ENCODE results near the gene TPM1. TPM values are rescaled to one million over a fixed set of nuclear protein-coding genes. Genes with fewer than 3 reads are reported as not detected.

TPM1 gene
- polyA plus RNA-seq, 1 of the 3 experiments (the other 2 are of a cell fraction) = 1,371 TPM

DNA sequence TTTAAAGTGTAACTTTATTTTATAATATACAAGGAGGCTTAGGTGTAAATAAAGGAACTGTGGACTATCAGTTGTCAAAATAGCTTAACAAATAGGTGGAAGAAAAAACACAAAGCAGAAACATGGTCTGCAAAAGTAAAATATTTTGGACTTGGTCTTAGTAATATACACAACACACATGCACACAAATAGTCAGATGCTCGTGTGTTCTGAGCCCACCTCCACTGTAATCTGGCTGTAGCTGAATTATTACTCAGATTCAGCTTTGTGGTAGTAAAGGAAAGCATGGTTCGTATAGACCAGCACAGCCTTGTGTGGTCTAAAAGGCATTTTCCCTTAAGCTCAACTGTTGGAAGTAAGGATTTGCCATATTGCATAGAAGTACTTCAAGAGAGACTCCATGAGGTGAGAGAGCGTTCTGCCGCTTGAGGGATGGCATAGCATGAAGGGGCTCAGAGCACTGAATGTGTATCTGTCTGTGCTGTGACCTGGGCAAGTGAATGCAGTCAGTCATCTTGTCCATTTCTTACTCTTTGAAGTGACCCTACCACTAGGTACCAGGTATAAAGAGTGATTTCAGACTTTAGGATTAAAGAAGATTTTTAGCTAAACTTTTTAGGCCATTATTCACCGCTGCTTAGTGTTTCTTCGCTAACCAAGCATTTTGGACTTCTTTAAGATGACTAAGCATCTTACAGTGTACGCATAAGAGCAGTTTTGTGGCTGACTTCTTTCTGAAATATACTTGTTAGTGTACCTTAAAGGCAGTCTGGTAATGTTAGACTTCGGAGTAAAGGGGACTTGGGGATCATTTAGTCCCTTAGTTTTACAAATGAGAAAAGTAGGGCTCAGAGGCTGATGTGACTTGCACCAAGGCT, 15.2 kb downstream of the TPM1 start (continued):
- TF ChIP-seq, protein P1, sequence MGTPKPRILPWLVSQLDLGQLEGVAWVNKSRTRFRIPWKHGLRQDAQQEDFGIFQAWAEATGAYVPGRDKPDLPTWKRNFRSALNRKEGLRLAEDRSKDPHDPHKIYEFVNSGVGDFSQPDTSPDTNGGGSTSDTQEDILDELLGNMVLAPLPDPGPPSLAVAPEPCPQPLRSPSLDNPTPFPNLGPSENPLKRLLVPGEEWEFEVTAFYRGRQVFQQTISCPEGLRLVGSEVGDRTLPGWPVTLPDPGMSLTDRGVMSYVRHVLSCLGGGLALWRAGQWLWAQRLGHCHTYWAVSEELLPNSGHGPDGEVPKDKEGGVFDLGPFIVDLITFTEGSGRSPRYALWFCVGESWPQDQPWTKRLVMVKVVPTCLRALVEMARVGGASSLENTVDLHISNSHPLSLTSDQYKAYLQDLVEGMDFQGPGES (IDR thresholded peaks at IDR 0.05; ENCODE audit: low read depth, low read length) = no peak
- TF ChIP-seq RXRA (IDR thresholded peaks at IDR 0.05; ENCODE audit: borderline replicate concordance, low read depth) (no peak), NFIC (IDR thresholded peaks at IDR 0.05; ENCODE audit: borderline replicate concordance) (no peak)

DNA sequence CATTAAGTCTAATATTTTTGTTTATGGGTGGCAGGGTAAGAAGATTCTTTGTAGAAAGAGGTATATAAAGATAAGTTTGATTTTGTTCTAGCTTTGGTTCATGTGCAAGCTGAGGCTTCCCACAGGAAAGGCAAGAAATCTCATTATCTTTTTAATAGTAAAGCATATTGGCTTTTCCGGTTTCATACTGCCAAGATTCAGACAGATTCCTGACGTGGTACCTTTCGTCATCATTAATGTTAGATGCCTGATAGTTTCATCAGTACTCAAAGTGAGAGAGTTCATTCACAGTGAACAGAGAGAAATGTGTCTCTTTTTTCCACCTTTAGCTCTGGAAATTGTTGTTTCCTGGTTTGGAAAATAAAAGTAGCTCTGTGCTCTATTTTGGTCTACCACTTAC, 16.5 kb downstream of the TPM1 start:
- peaks cover 88 to 98% of the 10 kb centered on the region in 2 experiments for H3K36me3 ChIP-seq (replicated peaks in 1 of 2; ENCODE audit: control insufficient read depth in 1 of 2, insufficient read depth in 2 of 2, low read length in 1 of 2)
- no peak for DNase-seq
- ChIA-PET POLR2A (no interaction called here), CTCF (interaction anchor here (0.9 to 3.7 kb wide), 4 partner anchors 11 to 752 kb away, joined by 3 to 24 read pairs (median 4); no protein-coding TSS in a partner anchor)
- H3K9me3 ChIP-seq = no peaks in the 10 kb centered on the region
- peak overlapping the region; percentile 83 to 91 for H3K27ac ChIP-seq (ENCODE audit: low read depth in 2 of 2, low read length in 1 of 2)
- no peak overlapping the region for H2AFZ ChIP-seq (ENCODE audit: low read depth)
- peaks cover 100% of the 10 kb centered on the region for H4K20me1 ChIP-seq (ENCODE audit: insufficient read depth)
- peaks cover 26 to 54% of the 10 kb centered on the region in 2 experiments; a peak in 3 of 4 replicates for H3K4me1 ChIP-seq (ENCODE audit: control insufficient read depth in 1 of 2, insufficient read depth in 2 of 2, low read depth in 1 of 2, low read length in 1 of 2)
- H3K4me2 ChIP-seq = no peak overlapping the region
- H3K79me2 ChIP-seq (ENCODE audit: insufficient read depth) = peaks cover 97% of the 10 kb centered on the region
- no peaks in the 10 kb centered on the region for H3K9me2 ChIP-seq
- peak overlapping the region; percentile 15; the same call in 1 of the 2 replicates for H3K9ac ChIP-seq
- H3F3A ChIP-seq (replicated peaks; ENCODE audit: insufficient read depth) = peaks cover 99% of the 10 kb centered on the region
- TF ChIP-seq RCOR1 (IDR thresholded peaks at IDR 0.05; ENCODE audit: low read length) = no peak
- TF ChIP-seq MXI1 (IDR thresholded peaks at IDR 0.05; ENCODE audit: low read depth, low read length) = no peak
- TF ChIP-seq ELF1 (IDR thresholded peaks at IDR 0.05) = no peak
- TF ChIP-seq, protein P2, sequence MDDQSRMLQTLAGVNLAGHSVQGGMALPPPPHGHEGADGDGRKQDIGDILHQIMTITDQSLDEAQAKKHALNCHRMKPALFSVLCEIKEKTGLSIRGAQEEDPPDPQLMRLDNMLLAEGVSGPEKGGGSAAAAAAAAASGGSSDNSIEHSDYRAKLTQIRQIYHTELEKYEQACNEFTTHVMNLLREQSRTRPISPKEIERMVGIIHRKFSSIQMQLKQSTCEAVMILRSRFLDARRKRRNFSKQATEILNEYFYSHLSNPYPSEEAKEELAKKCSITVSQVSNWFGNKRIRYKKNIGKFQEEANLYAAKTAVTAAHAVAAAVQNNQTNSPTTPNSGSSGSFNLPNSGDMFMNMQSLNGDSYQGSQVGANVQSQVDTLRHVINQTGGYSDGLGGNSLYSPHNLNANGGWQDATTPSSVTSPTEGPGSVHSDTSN (IDR thresholded peaks at IDR 0.05) = no peak
- TF ChIP-seq FOXJ3 (CRISPR knock-in tag; IDR thresholded peaks at IDR 0.05) = no peak
- TF ChIP-seq TAF1 (IDR thresholded peaks at IDR 0.05; ENCODE audit: borderline replicate concordance, low read depth, low read length) = no peak
- TF ChIP-seq GATA2 (CRISPR knock-in tag; IDR thresholded peaks at IDR 0.05) = no peak
- TF ChIP-seq, protein P3, sequence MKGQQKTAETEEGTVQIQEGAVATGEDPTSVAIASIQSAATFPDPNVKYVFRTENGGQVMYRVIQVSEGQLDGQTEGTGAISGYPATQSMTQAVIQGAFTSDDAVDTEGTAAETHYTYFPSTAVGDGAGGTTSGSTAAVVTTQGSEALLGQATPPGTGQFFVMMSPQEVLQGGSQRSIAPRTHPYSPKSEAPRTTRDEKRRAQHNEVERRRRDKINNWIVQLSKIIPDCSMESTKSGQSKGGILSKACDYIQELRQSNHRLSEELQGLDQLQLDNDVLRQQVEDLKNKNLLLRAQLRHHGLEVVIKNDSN (IDR thresholded peaks at IDR 0.05; ENCODE audit: borderline replicate concordance, low read depth) = no peak
- no peak for TF ChIP-seq EZH2phosphoT487 (IDR thresholded peaks at IDR 0.05; ENCODE audit: borderline replicate concordance, low read depth)
- 63% methylated on average over 3 of the region's 3 CpGs for WGBS (ENCODE audit: low lambda C conversion rate)
- no peaks in the 10 kb centered on the region for H3K27me3 ChIP-seq (ENCODE audit: insufficient read depth)
- no peak overlapping the region for H3K4me3 ChIP-seq (ENCODE audit: low read depth in 2 of 2, low read length in 1 of 2)
